ENCODE data around the gene IFNAR1. TPM values are rescaled to one million over a fixed set of nuclear protein-coding genes. Genes with fewer than 3 reads are reported as not detected.
A peak's percentile ranks its signal among the peaks of the same experiment; 100 is the strongest.
"Not testable (repeated sequence)": the region's sequence is repeated elsewhere in the genome, so short reads cannot be mapped to it uniquely, and the experiment has no call there.

IFNAR1 gene
- total RNA-seq, 2 donors from 2014 or later: 11.7 to 16.9 TPM

DNA sequence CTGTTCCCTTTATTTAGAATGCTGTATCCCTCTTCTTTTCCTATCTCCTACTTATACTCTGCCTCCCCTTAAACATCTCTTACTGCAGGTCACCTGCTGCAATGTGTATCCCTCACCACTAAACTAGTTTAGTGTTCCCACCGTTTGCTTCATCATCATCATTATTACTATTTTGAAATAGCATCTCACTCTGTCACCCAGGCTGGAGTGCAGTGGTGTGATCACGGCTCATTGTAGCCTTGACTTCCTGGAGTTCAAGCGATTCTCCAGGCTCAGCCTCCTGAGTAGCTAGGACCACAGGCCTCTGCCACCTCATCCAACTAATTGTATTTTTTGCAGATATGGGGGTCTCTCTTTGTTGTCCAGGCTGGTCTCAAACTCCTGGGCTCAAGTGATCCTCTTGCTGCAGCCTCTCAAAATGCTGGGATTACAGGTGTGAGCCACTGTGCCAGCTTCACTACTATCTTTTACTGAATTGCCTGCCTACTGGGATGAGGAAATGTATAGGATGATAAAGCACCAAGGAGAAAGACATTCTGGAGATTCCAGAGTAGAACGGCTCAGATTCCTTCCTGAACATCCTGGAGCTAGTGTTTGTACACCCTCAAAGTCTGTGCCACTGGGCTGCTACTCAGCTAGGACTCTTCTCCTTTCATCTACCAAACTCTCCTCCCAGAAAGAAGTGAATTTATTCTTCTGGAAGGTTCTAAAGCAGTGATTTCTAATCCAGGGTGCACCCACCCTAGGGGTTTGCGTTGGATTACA is 8.6 kb upstream of the IFNAR1 start:
- Histone ChIP-seq H3K27ac (ENCODE audit: low read depth, low read length) (no peak overlapping the region), H3K9me3 (ENCODE audit: control insufficient read depth, low read length) (no peaks in the 10 kb centered on the region), H3K4me3 (ENCODE audit: low read length) (no peak overlapping the region), H3K36me3 (ENCODE audit: control insufficient read depth, insufficient read depth, low read length) (no peaks in the 10 kb centered on the region), H3K4me1 (ENCODE audit: control insufficient read depth, insufficient read depth, low read length) (no peaks in the 10 kb centered on the region), H3K9ac (ENCODE audit: extremely low read depth, low read length, poor library complexity, severe bottlenecking) (no peak overlapping the region), H3K27me3 (ENCODE audit: control insufficient read depth, insufficient read depth, low read length, poor library complexity, severe bottlenecking) (no peaks in the 10 kb centered on the region)
- no peaks in the 10 kb centered on the region for H3K4me1 Mint-ChIP-seq
- 74 to 85% methylated on average over 4 of the region's 5 CpGs for WGBS, 2 experiments (ENCODE audit: insufficient coverage in 1 of 2, insufficient read length in 1 of 2)
- peaks cover 9% of the 10 kb centered on the region for H3K27me3 Mint-ChIP-seq (ENCODE audit: insufficient read depth)
- H3K4me3 Mint-ChIP-seq: no peak overlapping the region
- no peaks in the 10 kb centered on the region for H3K36me3 Mint-ChIP-seq (ENCODE audit: low read depth)
- DNase-seq: no peak
- H3K9me3 Mint-ChIP-seq: peaks cover 2% of the 10 kb centered on the region
- no peak for TF ChIP-seq CTCF (conservative IDR thresholded peaks at IDR 0.05)
- no peak overlapping the region for H3K27ac Mint-ChIP-seq

GRCh38 chr21:33317145-33317544 is 7.6 kb upstream of the IFNAR1 start:
- peaks cover 9% of the 10 kb centered on the region for H3K27me3 Mint-ChIP-seq (ENCODE audit: insufficient read depth)
- peaks cover 2% of the 10 kb centered on the region for H3K9me3 Mint-ChIP-seq
- Histone ChIP-seq H3K9ac (ENCODE audit: extremely low read depth, low read length, poor library complexity, severe bottlenecking) (no peak overlapping the region), H3K4me3 (ENCODE audit: low read length) (no peak overlapping the region), H3K9me3 (ENCODE audit: control insufficient read depth, low read length) (no peaks in the 10 kb centered on the region), H3K36me3 (ENCODE audit: control insufficient read depth, insufficient read depth, low read length) (no peaks in the 10 kb centered on the region), H3K4me1 (ENCODE audit: control insufficient read depth, insufficient read depth, low read length) (no peaks in the 10 kb centered on the region), H3K27ac (ENCODE audit: low read depth, low read length) (no peak overlapping the region), H3K27me3 (ENCODE audit: control insufficient read depth, insufficient read depth, low read length, poor library complexity, severe bottlenecking) (no peaks in the 10 kb centered on the region)
- no peak overlapping the region for H3K4me3 Mint-ChIP-seq
- 81 to 88% methylated on average over 3 to 6 of the region's 6 CpGs for WGBS, 2 experiments (ENCODE audit: insufficient coverage in 1 of 2, insufficient read length in 1 of 2)
- DNase-seq: no peak
- H3K27ac Mint-ChIP-seq: no peak overlapping the region
- no peaks in the 10 kb centered on the region for H3K4me1 Mint-ChIP-seq
- no peaks in the 10 kb centered on the region for H3K36me3 Mint-ChIP-seq (ENCODE audit: low read depth)
- TF ChIP-seq CTCF (conservative IDR thresholded peaks at IDR 0.05): no peak

DNA sequence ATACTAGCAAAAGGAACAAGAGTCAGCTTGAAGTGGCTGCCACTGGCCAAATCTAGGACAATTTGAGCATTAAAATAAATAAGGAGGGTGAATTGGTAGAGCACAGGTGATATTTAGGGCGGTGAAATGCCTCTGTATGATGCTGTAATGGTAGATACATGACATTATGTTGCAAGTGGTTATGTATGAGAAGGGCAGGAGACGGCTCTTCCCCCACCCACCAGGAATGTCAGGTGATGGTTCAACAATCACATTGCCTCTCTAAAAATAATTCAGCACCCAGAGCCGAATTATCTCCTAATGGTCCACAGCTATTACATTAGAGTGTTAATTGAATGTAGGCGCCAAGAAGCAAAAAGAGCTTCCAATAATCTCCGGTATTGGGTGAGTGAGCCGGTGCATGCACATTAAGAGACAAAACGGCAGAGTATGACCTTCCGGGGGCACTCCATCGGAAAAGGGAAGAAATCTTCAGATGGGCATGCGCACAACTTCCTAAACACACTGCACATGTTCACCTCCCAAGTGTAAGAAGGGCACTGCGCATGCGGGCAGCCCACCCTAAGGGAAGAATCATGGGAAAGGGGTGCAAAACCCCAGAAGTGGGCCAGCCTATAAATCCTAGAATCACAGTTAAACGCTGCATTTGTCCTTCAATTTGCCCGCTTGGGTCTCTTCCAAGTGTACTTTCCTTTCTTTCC is 6.8 kb upstream of the IFNAR1 start:
- no peaks in the 10 kb centered on the region for H3K27me3 ChIP-seq (ENCODE audit: control insufficient read depth, insufficient read depth, low read length, poor library complexity, severe bottlenecking)
- Mint-ChIP-seq H3K4me3 (no peak overlapping the region), H3K27ac (no peak overlapping the region), H3K27me3 (ENCODE audit: insufficient read depth) (peaks cover 9% of the 10 kb centered on the region), H3K4me1 (no peaks in the 10 kb centered on the region), H3K9me3 (peaks cover 2% of the 10 kb centered on the region), H3K36me3 (ENCODE audit: low read depth) (no peaks in the 10 kb centered on the region)
- no peak for TF ChIP-seq CTCF (conservative IDR thresholded peaks at IDR 0.05)
- no peaks in the 10 kb centered on the region for H3K4me1 ChIP-seq (ENCODE audit: control insufficient read depth, insufficient read depth, low read length)
- H3K36me3 ChIP-seq (ENCODE audit: control insufficient read depth, insufficient read depth, low read length): no peaks in the 10 kb centered on the region
- no peak overlapping the region for H3K9ac ChIP-seq (ENCODE audit: extremely low read depth, low read length, poor library complexity, severe bottlenecking)
- no peak overlapping the region for H3K4me3 ChIP-seq (ENCODE audit: low read length)
- H3K9me3 ChIP-seq (ENCODE audit: control insufficient read depth, low read length): no peaks in the 10 kb centered on the region
- 91 to 94% methylated on average over 10 to 13 of the region's 14 CpGs for WGBS, 2 experiments (ENCODE audit: insufficient coverage in 1 of 2, insufficient read length in 1 of 2)
- no peak overlapping the region for H3K27ac ChIP-seq (ENCODE audit: low read depth, low read length)
- no peak for DNase-seq

DNA sequence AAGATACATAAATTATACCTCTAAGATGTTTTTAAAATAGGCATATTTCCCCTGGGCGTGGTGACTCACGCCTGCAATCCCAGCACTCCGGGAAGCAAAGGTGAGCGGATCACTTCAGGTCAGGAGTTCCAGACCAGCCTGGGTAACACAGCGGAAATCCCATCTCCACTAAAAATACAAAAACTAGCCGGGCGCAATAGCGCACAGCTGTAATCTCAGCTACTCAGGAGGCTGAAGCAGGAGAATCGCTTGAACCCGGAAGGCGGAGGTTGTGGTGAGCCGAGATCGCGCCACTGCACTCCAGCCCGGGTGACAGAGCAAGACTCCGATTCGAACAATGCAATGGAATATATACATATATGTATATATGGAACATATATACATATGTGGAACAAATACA is 3.8 kb upstream of the IFNAR1 start:
- H3K27ac ChIP-seq (ENCODE audit: low read depth, low read length); H3K36me3 ChIP-seq (ENCODE audit: control insufficient read depth, insufficient read depth, low read length); H3K4me3 Mint-ChIP-seq; H3K4me1 Mint-ChIP-seq; H3K27ac Mint-ChIP-seq; H3K36me3 Mint-ChIP-seq (ENCODE audit: low read depth); H3K9ac ChIP-seq (ENCODE audit: extremely low read depth, low read length, poor library complexity, severe bottlenecking); H3K27me3 Mint-ChIP-seq (ENCODE audit: insufficient read depth); H3K4me1 ChIP-seq (ENCODE audit: control insufficient read depth, insufficient read depth, low read length); H3K27me3 ChIP-seq (ENCODE audit: control insufficient read depth, insufficient read depth, low read length, poor library complexity, severe bottlenecking); H3K4me3 ChIP-seq (ENCODE audit: low read length); H3K9me3 Mint-ChIP-seq; DNase-seq; H3K9me3 ChIP-seq (ENCODE audit: control insufficient read depth, low read length): not testable (repeated sequence)
- 85 to 90% methylated on average over 11 to 12 of the region's 17 CpGs for WGBS, 2 experiments (ENCODE audit: insufficient coverage in 1 of 2, insufficient read length in 1 of 2)

GRCh38 chr21:33323610-33324009 is 1.2 kb upstream of the IFNAR1 start:
- H3K27me3 Mint-ChIP-seq (ENCODE audit: insufficient read depth); H3K36me3 ChIP-seq (ENCODE audit: control insufficient read depth, insufficient read depth, low read length); H3K4me3 Mint-ChIP-seq; H3K4me1 ChIP-seq (ENCODE audit: control insufficient read depth, insufficient read depth, low read length); H3K27me3 ChIP-seq (ENCODE audit: control insufficient read depth, insufficient read depth, low read length, poor library complexity, severe bottlenecking); DNase-seq; H3K9ac ChIP-seq (ENCODE audit: extremely low read depth, low read length, poor library complexity, severe bottlenecking); H3K4me1 Mint-ChIP-seq; H3K9me3 ChIP-seq (ENCODE audit: control insufficient read depth, low read length); H3K36me3 Mint-ChIP-seq (ENCODE audit: low read depth); H3K9me3 Mint-ChIP-seq; H3K27ac ChIP-seq (ENCODE audit: low read depth, low read length); H3K27ac Mint-ChIP-seq: not testable (repeated sequence)
- peak overlapping the region; percentile 92 for H3K4me3 ChIP-seq (ENCODE audit: low read length)
